ENCODE data around the gene UGP2. TPM values are rescaled to one million over a fixed set of nuclear protein-coding genes. Genes with fewer than 3 reads are reported as not detected.

The UGP2 gene
- polyA plus RNA-seq, 3 donors = 22.3 to 71.8 (median 49.9) TPM

DNA sequence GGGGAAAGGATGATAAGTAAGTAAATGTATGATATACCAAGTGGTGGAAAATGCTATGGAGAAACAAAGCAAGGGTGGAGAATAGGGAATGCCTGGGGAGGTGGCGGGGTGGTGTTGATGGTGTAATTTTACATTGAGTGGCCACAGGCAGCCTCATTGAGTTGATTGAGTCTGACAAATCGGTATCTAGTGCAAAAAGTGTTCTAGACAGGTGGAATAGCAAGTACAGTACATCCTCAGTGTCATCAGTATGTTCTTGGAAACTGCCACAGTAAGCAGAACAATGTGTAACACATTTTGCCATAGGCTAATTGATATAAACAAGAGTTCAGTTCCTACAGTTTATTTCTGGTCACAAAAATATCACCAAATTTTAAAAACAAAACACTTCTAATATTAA, 46.4 kb downstream of the UGP2 start:
- H3K4me1 Mint-ChIP-seq = no peaks in the 10 kb centered on the region
- H3K4me3 Mint-ChIP-seq = no peak overlapping the region
- DNase-seq = no peak
- peaks cover 4% of the 10 kb centered on the region for H4K20me1 ChIP-seq (ENCODE audit: insufficient read depth, low read length)
- WGBS (ENCODE audit: insufficient coverage) = 92% methylated on average over 2 of the region's 2 CpGs
- peak overlapping the region in 1 of 7 donors; percentile 13 for H3K27ac Mint-ChIP-seq
- no peak overlapping the region for H3K4me2 ChIP-seq (replicated peaks; ENCODE audit: extremely low read depth, low read length, poor library complexity, severe bottlenecking)
- H3K36me3 Mint-ChIP-seq = peaks cover 78 to 86% of the 10 kb centered on the region in 2 donors
- H3K79me2 ChIP-seq (ENCODE audit: insufficient read depth, low read length) = no peaks in the 10 kb centered on the region
- TF ChIP-seq CTCF (IDR thresholded peaks at IDR 0.05) = no peak
- peaks cover 91 to 99% of the 10 kb centered on the region in 2 donors for H3K36me3 ChIP-seq (replicated peaks in 1 of 2; ENCODE audit: control insufficient read depth in 1 of 2, insufficient read depth in 2 of 2, low read length in 2 of 2)
- intact Hi-C loops (cut with micrococcal nuclease) = no loop called here
- no peak overlapping the region for H2AFZ ChIP-seq (ENCODE audit: insufficient read depth, low read depth, low read length, poor library complexity, severe bottlenecking)
- H3K4me3 ChIP-seq (replicated peaks in 1 of 3; ENCODE audit: low read depth in 2 of 3, low read length in 3 of 3) = no peak overlapping the region
- no peaks in the 10 kb centered on the region for H3K9me3 Mint-ChIP-seq
- H3K27ac ChIP-seq (ENCODE audit: low read depth in 1 of 2, low read length in 2 of 2) = no peak overlapping the region
- no peaks in the 10 kb centered on the region for H3K9me3 ChIP-seq (replicated peaks in 1 of 2; ENCODE audit: control insufficient read depth in 1 of 2, insufficient read depth in 1 of 2, low read length in 2 of 2)
- no peaks in the 10 kb centered on the region for H3K4me1 ChIP-seq (ENCODE audit: control insufficient read depth in 1 of 2, insufficient read depth in 2 of 2, low read length in 2 of 2)
- H3K27me3 ChIP-seq (ENCODE audit: control insufficient read depth in 2 of 2, insufficient read depth in 2 of 2, low read length in 2 of 2) = no peaks in the 10 kb centered on the region
- no peaks in the 10 kb centered on the region for H3K27me3 Mint-ChIP-seq (ENCODE audit: low read depth in 3 of 3)
- H3K9ac ChIP-seq (ENCODE audit: insufficient read depth, low read length, poor library complexity, severe bottlenecking) = no peak overlapping the region

- Histone ChIP-seq H3K9ac (ENCODE audit: insufficient read depth, low read length, poor library complexity, severe bottlenecking) (no peak overlapping the region), H3K4me3 (replicated peaks in 1 of 3; ENCODE audit: low read depth in 2 of 3, low read length in 3 of 3) (no peak overlapping the region), H3K27ac (ENCODE audit: low read depth in 1 of 2, low read length in 2 of 2) (no peak overlapping the region), H3K4me2 (replicated peaks; ENCODE audit: extremely low read depth, low read length, poor library complexity, severe bottlenecking) (no peak overlapping the region), H2AFZ (ENCODE audit: insufficient read depth, low read depth, low read length, poor library complexity, severe bottlenecking) (no peak overlapping the region), H3K36me3 (replicated peaks in 1 of 2; ENCODE audit: control insufficient read depth in 1 of 2, insufficient read depth in 2 of 2, low read length in 2 of 2) (peaks cover 91 to 99% of the 10 kb centered on the region in 2 donors), H3K9me3 (replicated peaks in 1 of 2; ENCODE audit: control insufficient read depth in 1 of 2, insufficient read depth in 1 of 2, low read length in 2 of 2) (no peaks in the 10 kb centered on the region), H4K20me1 (ENCODE audit: insufficient read depth, low read length) (no peaks in the 10 kb centered on the region), H3K27me3 (ENCODE audit: control insufficient read depth in 2 of 2, insufficient read depth in 2 of 2, low read length in 2 of 2) (no peaks in the 10 kb centered on the region), H3K4me1 (ENCODE audit: control insufficient read depth in 1 of 2, insufficient read depth in 2 of 2, low read length in 2 of 2) (no peaks in the 10 kb centered on the region), H3K79me2 (ENCODE audit: insufficient read depth, low read length) (no peaks in the 10 kb centered on the region)
- Mint-ChIP-seq H3K4me1 (no peaks in the 10 kb centered on the region), H3K36me3 (peaks cover 78 to 86% of the 10 kb centered on the region in 2 donors), H3K27me3 (ENCODE audit: low read depth in 3 of 3) (no peaks in the 10 kb centered on the region), H3K27ac (peak overlapping the region in 2 of 7 donors; percentile 13 to 47), H3K9me3 (no peaks in the 10 kb centered on the region), H3K4me3 (no peak overlapping the region)
- peak in 1 of 3 donors; percentile 7 for DNase-seq
- TF ChIP-seq CTCF (IDR thresholded peaks at IDR 0.05) = peak; percentile 58
- WGBS (ENCODE audit: insufficient coverage) = 100% methylated on average over 3 of the region's 6 CpGs
- intact Hi-C loops (cut with micrococcal nuclease) = no loop called here
Observed at GRCh38 chr2:63888490-63889402, 47.0 kb downstream of the UGP2 start.
